Neural crest cell (in vitro differentiated cells): ENCODE data around the gene PEX5L. TPM values are rescaled to one million over a fixed set of nuclear protein-coding genes. Genes with fewer than 3 reads are reported as not detected.
A peak's percentile ranks its signal among the peaks of the same experiment; 100 is the strongest.

ENCODE experiments used
- DNase-seq: peaks from one replicate; pipeline ENCODE4 v3.0.0; 2021; ENCODE audit warnings: low read depth, mixed read lengths, low spot score
- H3K27ac Mint-ChIP-seq: one replicate; pipeline ENCODE4 v1.8.0; 2021; ENCODE audit warnings: mild to moderate bottlenecking, mixed read lengths; ENCODE audit not compliant: unreplicated experiment
- H3K27me3 Mint-ChIP-seq: 2 replicates; pipeline ENCODE4 v1.8.0; 2021; ENCODE audit warnings: low read depth, mild to moderate bottlenecking, mixed read lengths
- H3K36me3 Mint-ChIP-seq: 2 replicates; pipeline ENCODE4 v1.8.0; 2021; ENCODE audit warnings: low read depth, mild to moderate bottlenecking, mixed read lengths
- H3K4me1 Mint-ChIP-seq: 2 replicates; pipeline ENCODE4 v1.8.0; 2021; ENCODE audit warnings: mixed read lengths
- H3K4me3 Mint-ChIP-seq: one replicate; pipeline ENCODE4 v1.8.0; 2021; ENCODE audit warnings: mild to moderate bottlenecking, mixed read lengths
- H3K9me3 Mint-ChIP-seq: 2 replicates; pipeline ENCODE4 v1.8.0; 2021; ENCODE audit warnings: mixed read lengths
- CTCF ChIP-seq: fragments of 200-600 bp; sonication (generic); conservative IDR thresholded peaks from 2 replicates; pipeline ENCODE4 v1.5.0; 2021; ENCODE audit warnings: antibody characterized with exemption, mild to moderate bottlenecking
- total RNA-seq: library from RNA; stranded (reverse); gene quantifications from 2 replicates; pipeline ENCODE4 v1.2.1, GENCODE V29; 2021

PEX5L gene
- total RNA-seq, 1 donor from 2014 or later = 0.96 TPM

DNA sequence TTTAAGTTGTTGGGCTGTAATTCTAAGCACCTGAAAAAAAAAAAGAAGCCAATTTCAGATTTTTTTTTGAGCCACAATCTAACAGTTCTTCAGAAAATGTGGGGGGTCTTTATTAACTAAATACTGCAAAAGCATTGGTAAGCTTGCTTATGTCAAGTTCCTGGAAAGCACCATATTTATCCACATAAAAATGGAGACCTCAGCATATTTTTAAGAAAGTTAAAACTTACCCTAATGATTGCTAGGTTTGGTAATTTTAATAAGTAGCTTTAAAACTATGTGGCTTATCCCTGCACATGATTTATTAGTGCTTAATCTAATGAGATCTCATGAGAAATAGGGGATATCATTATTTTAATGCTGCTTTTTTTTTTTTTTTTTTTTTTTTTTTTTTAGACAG, 227.1 kb downstream of the PEX5L start:
- no peak overlapping the region for H3K4me3 Mint-ChIP-seq
- TF ChIP-seq CTCF = no peak

DNA sequence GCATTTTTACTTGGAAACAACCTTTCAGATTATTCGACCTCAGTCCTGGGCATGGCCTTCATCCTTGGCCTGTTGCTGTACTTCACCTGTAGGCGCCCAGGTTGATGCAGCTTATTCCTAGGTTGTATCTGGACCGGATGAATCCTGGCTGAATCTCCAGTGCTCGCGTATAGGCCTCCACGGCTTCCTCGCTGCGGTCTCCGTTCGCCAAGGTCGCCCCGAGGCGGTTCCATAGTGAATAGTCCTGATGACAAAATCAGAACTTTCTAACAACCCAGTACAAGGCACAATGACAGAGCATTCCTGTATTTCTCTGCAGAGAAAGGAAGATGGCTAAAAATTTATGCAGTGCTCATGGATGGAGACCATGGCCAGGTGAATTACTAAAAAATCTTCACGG, 229.1 kb downstream of the PEX5L start:
- no peak overlapping the region for H3K27ac Mint-ChIP-seq
- TF ChIP-seq CTCF = no peak
- DNase-seq = no peak
- H3K4me3 Mint-ChIP-seq = no peak overlapping the region
- no peaks in the 10 kb centered on the region for H3K27me3 Mint-ChIP-seq
- peaks cover 7% of the 10 kb centered on the region for H3K4me1 Mint-ChIP-seq
- no peaks in the 10 kb centered on the region for H3K9me3 Mint-ChIP-seq
- no peaks in the 10 kb centered on the region for H3K36me3 Mint-ChIP-seq

More for the DNA sequence above, 227.1 kb downstream of the PEX5L start:
- H3K36me3 Mint-ChIP-seq = no peaks in the 10 kb centered on the region
- no peak overlapping the region for H3K27ac Mint-ChIP-seq
- H3K9me3 Mint-ChIP-seq = no peaks in the 10 kb centered on the region
- peaks cover 7% of the 10 kb centered on the region for H3K4me1 Mint-ChIP-seq
- H3K27me3 Mint-ChIP-seq = no peaks in the 10 kb centered on the region
- DNase-seq = no peak

- DNase-seq = no peak
- H3K9me3 Mint-ChIP-seq = no peaks in the 10 kb centered on the region
- H3K27ac Mint-ChIP-seq = peak overlapping the region; percentile 57
- H3K4me3 Mint-ChIP-seq = no peak overlapping the region
- H3K36me3 Mint-ChIP-seq = no peaks in the 10 kb centered on the region
- TF ChIP-seq CTCF = no peak
- no peaks in the 10 kb centered on the region for H3K27me3 Mint-ChIP-seq
- peaks cover under 1% of the 10 kb centered on the region for H3K4me1 Mint-ChIP-seq
Measured at GRCh38 chr3:179806177-179806576, 230.6 kb downstream of the PEX5L start.

- Mint-ChIP-seq H3K4me3 (no peak overlapping the region), H3K4me1 (peaks cover 12% of the 10 kb centered on the region), H3K27me3 (no peaks in the 10 kb centered on the region), H3K27ac (no peak overlapping the region), H3K36me3 (no peaks in the 10 kb centered on the region), H3K9me3 (no peaks in the 10 kb centered on the region)
- DNase-seq = no peak
- no peak for TF ChIP-seq CTCF
Measured at GRCh38 chr3:179801856-179802255, 234.9 kb downstream of the PEX5L start.

DNA sequence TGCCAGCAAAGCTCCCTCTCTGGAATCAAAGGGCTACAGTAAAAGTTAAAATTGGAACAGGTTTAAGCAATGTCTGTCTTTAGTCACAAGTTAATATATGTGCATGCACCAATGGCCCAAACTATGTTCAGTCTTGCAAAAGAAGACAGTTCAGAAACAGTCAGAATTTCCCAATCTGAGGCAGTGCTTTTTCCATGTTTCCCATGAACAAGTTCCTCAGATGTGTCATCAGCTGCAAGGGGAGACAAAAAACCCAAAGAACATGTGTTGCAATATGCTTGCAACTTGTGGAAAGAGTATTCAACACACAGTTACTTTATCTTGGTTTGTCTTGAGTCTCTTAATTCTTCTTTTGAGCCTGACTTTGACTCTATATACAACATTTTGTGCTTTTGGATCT, 235.5 kb downstream of the PEX5L start:
- Mint-ChIP-seq H3K9me3 (no peaks in the 10 kb centered on the region), H3K36me3 (no peaks in the 10 kb centered on the region), H3K27ac (no peak overlapping the region), H3K27me3 (no peaks in the 10 kb centered on the region), H3K4me1 (peaks cover 12% of the 10 kb centered on the region), H3K4me3 (no peak overlapping the region)
- no peak for DNase-seq
- TF ChIP-seq CTCF = no peak

- no peaks in the 10 kb centered on the region for H3K36me3 Mint-ChIP-seq
- no peaks in the 10 kb centered on the region for H3K27me3 Mint-ChIP-seq
- no peak overlapping the region for H3K27ac Mint-ChIP-seq
Measured at GRCh38 chr3:179797192-179797591, 239.5 kb downstream of the PEX5L start.

More at GRCh38 chr3:179797192-179797591, 239.5 kb downstream of the PEX5L start:
- Mint-ChIP-seq H3K4me1 (peaks cover 12% of the 10 kb centered on the region), H3K4me3 (no peak overlapping the region), H3K9me3 (no peaks in the 10 kb centered on the region)
- TF ChIP-seq CTCF = no peak
- DNase-seq = no peak
